ENCODE data around the gene APH1B. TPM values are rescaled to one million over a fixed set of nuclear protein-coding genes. Genes with fewer than 3 reads are reported as not detected.

Gene APH1B
- total RNA-seq, 1 donor from 2014 or later: 17.0 TPM

- TF ChIP-seq CTCF (IDR thresholded peaks at IDR 0.05): no peak
- Histone ChIP-seq H3K4me3 (no peak overlapping the region), H3K9me3 (no peaks in the 10 kb centered on the region), H3K4me1 (no peaks in the 10 kb centered on the region), H3K27ac (no peak overlapping the region), H3K27me3 (no peaks in the 10 kb centered on the region), H3K36me3 (no peaks in the 10 kb centered on the region)
- no peak for DNase-seq (ENCODE audit: low spot score in 2 of 2)
- intact Hi-C loops (cut with DNase I): no loop called here
These were observed 54.1 kb downstream of the APH1B start for GRCh38 chr15:63331456-63331855.

- no peak for TF ChIP-seq CTCF (IDR thresholded peaks at IDR 0.05)
- Histone ChIP-seq H3K4me3 (no peak overlapping the region), H3K27ac (no peak overlapping the region), H3K9me3 (no peaks in the 10 kb centered on the region), H3K36me3 (no peaks in the 10 kb centered on the region), H3K4me1 (no peaks in the 10 kb centered on the region), H3K27me3 (no peaks in the 10 kb centered on the region)
- intact Hi-C loops (cut with DNase I): no loop called here
- DNase-seq (ENCODE audit: low spot score in 2 of 2): no peak
These were observed 55.1 kb downstream of the APH1B start for GRCh38 chr15:63332367-63333124.

GRCh38 chr15:63334821-63335220, 57.4 kb downstream of the APH1B start:
- H3K36me3 ChIP-seq: no peaks in the 10 kb centered on the region

GRCh38 chr15:63335543-63336240, 58.3 kb downstream of the APH1B start:
- intact Hi-C loops (cut with DNase I): no loop called here
- Histone ChIP-seq H3K9me3 (no peaks in the 10 kb centered on the region), H3K4me1 (no peaks in the 10 kb centered on the region), H3K36me3 (no peaks in the 10 kb centered on the region), H3K4me3 (no peak overlapping the region), H3K27ac (no peak overlapping the region), H3K27me3 (no peaks in the 10 kb centered on the region)
- no peak for DNase-seq (ENCODE audit: low spot score in 2 of 2)
- no peak for TF ChIP-seq CTCF (IDR thresholded peaks at IDR 0.05)

More at GRCh38 chr15:63334821-63335220, 57.4 kb downstream of the APH1B start:
- H3K4me1 ChIP-seq: no peaks in the 10 kb centered on the region
- H3K4me3 ChIP-seq: no peak overlapping the region
- intact Hi-C loops (cut with DNase I): no loop called here
- no peaks in the 10 kb centered on the region for H3K9me3 ChIP-seq
- DNase-seq (ENCODE audit: low spot score in 2 of 2): no peak
- no peaks in the 10 kb centered on the region for H3K27me3 ChIP-seq
- no peak overlapping the region for H3K27ac ChIP-seq
- no peak for TF ChIP-seq CTCF (IDR thresholded peaks at IDR 0.05)

- no peak for TF ChIP-seq CTCF (IDR thresholded peaks at IDR 0.05)
- no peak overlapping the region for H3K27ac ChIP-seq
- no peaks in the 10 kb centered on the region for H3K27me3 ChIP-seq
These were observed 59.6 kb downstream of the APH1B start for GRCh38 chr15:63337046-63337445.

More at GRCh38 chr15:63337046-63337445, 59.6 kb downstream of the APH1B start:
- H3K36me3 ChIP-seq: no peaks in the 10 kb centered on the region
- no peak overlapping the region for H3K4me3 ChIP-seq
- H3K9me3 ChIP-seq: no peaks in the 10 kb centered on the region
- H3K4me1 ChIP-seq: no peaks in the 10 kb centered on the region
- intact Hi-C loops (cut with DNase I): no loop called here
- DNase-seq (ENCODE audit: low spot score in 2 of 2): no peak
